ENCODE data around the gene TUBB4B.

- TF ChIP-seq CTCF (IDR thresholded peaks at IDR 0.05; ENCODE audit: borderline replicate concordance, extremely low read depth, low read length, poor library complexity, severe bottlenecking) (no peak), EZH2 (IDR thresholded peaks at IDR 0.05; ENCODE audit: borderline replicate concordance, low read depth, low read length, severe bottlenecking) (no peak)
These were observed 31.4 kb downstream of the TUBB4B start for GRCh38 chr9:137272241-137273094.

Measured in DND-41 (cell line).